Loucy (cell line): Measurements from ENCODE around the gene PGA4.

Source experiments
- H2AFZ ChIP-seq: fragments of 200-600 bp; sonication (generic); 2 replicates; pipeline ENCODE4 v1.6.0; 2016; ENCODE audit warnings: antibody characterized with exemption, mild to moderate bottlenecking, low read length, moderate library complexity
- H3F3A ChIP-seq: fragments of 200-600 bp; 2 replicates; pipeline ENCODE4 v1.6.0; 2016; ENCODE audit warnings: antibody characterized with exemption, low read depth, mild to moderate bottlenecking
- H3K27me3 ChIP-seq: fragments of 200-600 bp; sonication (generic); 2 replicates; pipeline ENCODE4 v1.6.1; 2014; ENCODE audit warnings: low read length, mild to moderate bottlenecking; ENCODE audit not compliant: insufficient read depth, poor library complexity, severe bottlenecking
- H3K36me3 ChIP-seq: fragments of 200-600 bp; sonication (generic); 2 replicates; pipeline ENCODE4 v1.6.1; 2016; ENCODE audit warnings: low read length; ENCODE audit not compliant: insufficient read depth
- H3K4me1 ChIP-seq: fragments of 200-600 bp; sonication (generic); 2 replicates; pipeline ENCODE4 v1.5.1; 2014; ENCODE audit warnings: low read length, mild to moderate bottlenecking; ENCODE audit not compliant: insufficient read depth, poor library complexity, severe bottlenecking
- H3K4me2 ChIP-seq: fragments of 200-600 bp; sonication (generic); 2 replicates; pipeline ENCODE4 v1.6.0; 2014; ENCODE audit warnings: antibody characterized with exemption, low read length, low read depth, mild to moderate bottlenecking; ENCODE audit not compliant: poor library complexity, severe bottlenecking
- H3K4me3 ChIP-seq: fragments of 200-600 bp; sonication (generic); 2 replicates; pipeline ENCODE4 v1.5.1; 2014; ENCODE audit warnings: low read length, mild to moderate bottlenecking, mixed read lengths; ENCODE audit not compliant: poor library complexity, severe bottlenecking
- H3K79me2 ChIP-seq: fragments of 200-600 bp; sonication (generic); 2 replicates; pipeline ENCODE4 v1.6.1; 2014; ENCODE audit warnings: low read length; ENCODE audit not compliant: insufficient read depth
- H3K9ac ChIP-seq: fragments of 200-600 bp; sonication (generic); 2 replicates; pipeline ENCODE4 v1.6.0; 2014; ENCODE audit warnings: mild to moderate bottlenecking, low read depth, low read length, moderate library complexity; ENCODE audit not compliant: poor library complexity, severe bottlenecking
- H3K9me2 ChIP-seq: fragments of 200-600 bp; sonication (generic); replicated peaks from 2 replicates; pipeline ENCODE4 v1.6.1; 2016; ENCODE audit warnings: low read depth, low read length, mixed read lengths
- H3K9me3 ChIP-seq: fragments of 200-600 bp; sonication (generic); 2 replicates; pipeline ENCODE4 v1.6.1; 2014; ENCODE audit warnings: mild to moderate bottlenecking, antibody characterized with exemption, low read length, low read depth; ENCODE audit not compliant: insufficient read depth
- H4K20me1 ChIP-seq: fragments of 200-600 bp; sonication (generic); 2 replicates; pipeline ENCODE4 v1.6.0; 2014; ENCODE audit warnings: antibody characterized with exemption, low read length, mild to moderate bottlenecking; ENCODE audit not compliant: insufficient read depth, poor library complexity, severe bottlenecking
- EZH2phosphoT487 ChIP-seq: fragments of 200-600 bp; IDR thresholded peaks from 2 replicates; pipeline ENCODE4 v1.6.1; 2018; ENCODE audit warnings: antibody characterized with exemption, mild to moderate bottlenecking, moderate library complexity, borderline replicate concordance
- TF ChIP-seq, protein P1 (sequence below): fragments of 200-600 bp; sonication (generic); conservative IDR thresholded peaks from 2 replicates; pipeline ENCODE4 v1.5.1; 2014; ENCODE audit warnings: mild to moderate bottlenecking, antibody characterized with exemption, low read length

The PGA4 gene

DNA sequence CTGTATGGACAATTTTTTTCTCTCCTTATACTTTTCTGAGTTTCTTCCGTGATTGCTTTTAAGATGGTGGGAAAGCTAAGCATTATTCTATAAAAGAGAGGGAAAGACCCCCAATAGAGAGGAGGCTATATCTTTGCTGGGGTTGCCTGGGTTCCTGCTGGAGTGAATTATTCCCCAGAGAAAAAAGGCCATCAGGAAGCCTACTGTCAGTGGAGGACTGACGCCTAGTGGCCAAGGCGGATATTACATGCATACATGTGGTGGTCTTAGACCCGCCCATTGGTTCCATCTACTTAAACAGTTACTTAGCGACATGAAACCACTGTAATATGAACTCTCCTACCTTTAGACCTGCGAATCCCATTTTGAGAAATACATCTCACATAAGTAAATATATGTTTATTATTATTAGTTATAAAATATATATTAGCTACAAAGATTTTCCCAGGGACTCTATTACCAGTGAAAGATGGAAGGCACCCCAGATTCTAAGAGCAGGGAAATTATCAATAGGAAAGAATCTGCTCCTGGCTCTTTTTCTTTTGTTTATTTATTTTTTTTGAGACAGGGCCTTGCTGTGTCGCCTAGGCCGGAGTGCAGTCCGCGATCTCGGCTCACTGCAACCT lies 34.5 kb upstream of the PGA4 start:
- Histone ChIP-seq H3K4me3 (no peak overlapping the region), H3K9me3 (no peaks in the 10 kb centered on the region), H3K36me3 (no peaks in the 10 kb centered on the region), H3K9ac (no peak overlapping the region), H2AFZ (no peak overlapping the region), H4K20me1 (no peaks in the 10 kb centered on the region), H3K27me3 (no peaks in the 10 kb centered on the region), H3K79me2 (no peaks in the 10 kb centered on the region), H3K4me2 (no peak overlapping the region), H3K9me2 (no peaks in the 10 kb centered on the region), H3K4me1 (no peaks in the 10 kb centered on the region), H3F3A (no peaks in the 10 kb centered on the region)
- TF ChIP-seq, protein P1, sequence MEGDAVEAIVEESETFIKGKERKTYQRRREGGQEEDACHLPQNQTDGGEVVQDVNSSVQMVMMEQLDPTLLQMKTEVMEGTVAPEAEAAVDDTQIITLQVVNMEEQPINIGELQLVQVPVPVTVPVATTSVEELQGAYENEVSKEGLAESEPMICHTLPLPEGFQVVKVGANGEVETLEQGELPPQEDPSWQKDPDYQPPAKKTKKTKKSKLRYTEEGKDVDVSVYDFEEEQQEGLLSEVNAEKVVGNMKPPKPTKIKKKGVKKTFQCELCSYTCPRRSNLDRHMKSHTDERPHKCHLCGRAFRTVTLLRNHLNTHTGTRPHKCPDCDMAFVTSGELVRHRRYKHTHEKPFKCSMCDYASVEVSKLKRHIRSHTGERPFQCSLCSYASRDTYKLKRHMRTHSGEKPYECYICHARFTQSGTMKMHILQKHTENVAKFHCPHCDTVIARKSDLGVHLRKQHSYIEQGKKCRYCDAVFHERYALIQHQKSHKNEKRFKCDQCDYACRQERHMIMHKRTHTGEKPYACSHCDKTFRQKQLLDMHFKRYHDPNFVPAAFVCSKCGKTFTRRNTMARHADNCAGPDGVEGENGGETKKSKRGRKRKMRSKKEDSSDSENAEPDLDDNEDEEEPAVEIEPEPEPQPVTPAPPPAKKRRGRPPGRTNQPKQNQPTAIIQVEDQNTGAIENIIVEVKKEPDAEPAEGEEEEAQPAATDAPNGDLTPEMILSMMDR, result peak; percentile 93
- TF ChIP-seq EZH2phosphoT487, result no peak

DNA sequence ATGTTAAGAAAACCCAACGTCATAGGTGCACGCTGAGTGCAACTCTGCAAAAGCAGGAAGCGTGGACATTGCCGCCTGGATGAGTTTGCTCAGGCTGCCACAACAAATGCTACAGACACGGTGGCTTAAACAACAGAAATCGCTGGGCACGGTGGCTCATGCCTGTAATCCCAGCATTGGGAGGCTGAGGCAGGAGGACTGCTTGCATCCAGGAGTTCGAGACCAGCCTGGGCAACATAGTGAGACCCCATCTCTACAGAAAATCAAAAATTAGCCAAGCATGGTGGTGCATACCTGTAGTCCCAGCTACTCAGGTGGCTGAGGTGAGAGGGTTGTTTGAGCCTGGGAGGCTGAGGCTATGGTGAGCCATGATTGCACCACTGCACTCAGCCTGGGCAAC lies 32.2 kb upstream of the PGA4 start:
- Histone ChIP-seq H3K4me1 (no peaks in the 10 kb centered on the region), H3K36me3 (no peaks in the 10 kb centered on the region), H3K4me3 (no peak overlapping the region), H3K9me3 (no peaks in the 10 kb centered on the region), H3F3A (no peaks in the 10 kb centered on the region), H3K27me3 (no peaks in the 10 kb centered on the region), H3K9ac (no peak overlapping the region), H2AFZ (no peak overlapping the region), H3K9me2 (no peaks in the 10 kb centered on the region), H3K79me2 (no peaks in the 10 kb centered on the region), H3K4me2 (no peak overlapping the region), H4K20me1 (no peaks in the 10 kb centered on the region)
- TF ChIP-seq, protein P1, result no peak
- no peak for TF ChIP-seq EZH2phosphoT487

DNA sequence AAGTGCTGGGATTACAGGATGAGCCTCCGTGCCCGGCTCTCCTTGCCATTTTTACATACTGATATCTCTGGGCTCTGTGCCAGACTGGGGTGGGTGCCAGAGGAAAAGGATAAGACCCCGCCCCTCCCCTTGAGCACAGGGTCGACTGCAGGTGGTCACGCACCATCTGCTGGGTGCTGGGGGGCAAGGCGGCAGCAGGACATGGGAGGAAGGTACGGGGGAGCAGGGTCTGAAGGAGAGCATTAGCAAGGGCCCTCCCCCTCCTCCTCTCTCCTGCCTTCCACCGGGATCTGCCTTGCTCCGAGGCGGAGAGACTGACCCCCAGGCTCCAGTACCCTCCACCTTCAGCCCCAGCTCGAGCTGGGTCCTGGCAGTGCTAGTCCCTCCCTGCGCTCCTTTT lies 28.6 kb upstream of the PGA4 start:
- Histone ChIP-seq H3K4me3 (no peak overlapping the region), H3K79me2 (no peaks in the 10 kb centered on the region), H3K9me3 (no peaks in the 10 kb centered on the region), H3K9me2 (no peaks in the 10 kb centered on the region), H3K36me3 (no peaks in the 10 kb centered on the region), H3K27me3 (no peaks in the 10 kb centered on the region), H3K4me2 (no peak overlapping the region), H3F3A (no peaks in the 10 kb centered on the region), H2AFZ (no peak overlapping the region), H4K20me1 (no peaks in the 10 kb centered on the region), H3K4me1 (no peaks in the 10 kb centered on the region), H3K9ac (no peak overlapping the region)
- no peak for TF ChIP-seq EZH2phosphoT487
- TF ChIP-seq, protein P1, result no peak
